Parietal lobe (tissue), 2 donors: Measurements from ENCODE around the gene BTBD9. TPM values are rescaled to one million over a fixed set of nuclear protein-coding genes. Genes with fewer than 3 reads are reported as not detected.

Experiments used
- small RNA-seq: library from RNA; depleted of rRNA; stranded (forward); fragments of <200 nt; gene quantifications from one replicate; pipeline ENCODE3, GENCODE V24; 2014; ENCODE audit warnings: low replicate concordance
- total RNA-seq: library from RNA; depleted of rRNA; stranded (reverse); fragments of >200 nt; gene quantifications from one replicate; pipeline ENCODE4 v1.2.3, GENCODE V29; 2014

Gene BTBD9
- 40.1 TPM for total RNA-seq

GRCh38 chr6:38639498-38640215 lies at the start of gene BTBD9:
Gene BTBD9, minus strand, starts transcription at chr6:38639929.

Small RNA genes within 50 kb of the gene (small RNA-seq; reads per million reads assigned to genes)
- gene RF00019 = not detected
- gene RF00279 = 0.09 reads per million

Other genes with a start within 250 kb of the BTBD9 start
- 65.1 TPM for gene GLO1, start 63.2 kb upstream of the BTBD9 start, total RNA-seq
- gene DNAH8, start 75.4 kb upstream of the BTBD9 start, total RNA-seq = under 0.01 TPM